ENCODE data around the gene RPL5. TPM values are rescaled to one million over a fixed set of nuclear protein-coding genes. Genes with fewer than 3 reads are reported as not detected.
A peak's percentile ranks its signal among the peaks of the same experiment; 100 is the strongest.

Gene RPL5
- total and polyA plus RNA-seq, 4 donors, result 962 to 1,797 (median 1,175) TPM

DNA sequence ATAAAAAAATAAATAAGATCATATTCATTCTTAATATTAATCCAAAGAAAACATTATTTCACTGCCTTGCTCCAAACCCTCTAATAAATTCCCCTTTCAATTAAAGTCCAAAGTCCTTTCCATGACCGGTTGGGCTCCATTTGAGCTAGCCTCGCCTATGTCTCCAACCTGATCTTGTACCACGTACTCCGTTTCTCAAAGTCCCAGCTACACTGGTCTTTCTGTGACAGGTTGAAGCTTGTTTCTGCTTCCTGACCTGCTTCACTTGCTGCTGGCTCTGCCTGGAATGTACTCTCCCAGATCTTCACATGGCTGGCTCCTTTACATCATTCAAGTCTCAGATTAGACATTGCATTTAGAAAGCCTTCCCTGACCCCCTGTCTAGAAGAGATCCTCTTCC lies 16.4 kb downstream of the RPL5 start:
- no peak for DNase-seq (ENCODE audit: low read depth in 4 of 6, low spot score in 6 of 6)
- H3K4me1 ChIP-seq (ENCODE audit: control insufficient read depth, insufficient read depth, low read length), result no peaks in the 10 kb centered on the region
- H3K9me3 ChIP-seq (ENCODE audit: control insufficient read depth, insufficient read depth, low read length), result no peaks in the 10 kb centered on the region
- H3K36me3 ChIP-seq (ENCODE audit: control insufficient read depth, insufficient read depth, low read length), result peaks cover 19% of the 10 kb centered on the region
- no peak overlapping the region for H3K27ac ChIP-seq (ENCODE audit: low read depth, low read length)
- H3K4me3 ChIP-seq (ENCODE audit: low read depth, low read length), result no peak overlapping the region
- no peaks in the 10 kb centered on the region for H3K27me3 ChIP-seq (ENCODE audit: control insufficient read depth, insufficient read depth, low read length)
- WGBS (ENCODE audit: insufficient coverage), result 87% methylated on average over 4 of the region's 4 CpGs

DNA sequence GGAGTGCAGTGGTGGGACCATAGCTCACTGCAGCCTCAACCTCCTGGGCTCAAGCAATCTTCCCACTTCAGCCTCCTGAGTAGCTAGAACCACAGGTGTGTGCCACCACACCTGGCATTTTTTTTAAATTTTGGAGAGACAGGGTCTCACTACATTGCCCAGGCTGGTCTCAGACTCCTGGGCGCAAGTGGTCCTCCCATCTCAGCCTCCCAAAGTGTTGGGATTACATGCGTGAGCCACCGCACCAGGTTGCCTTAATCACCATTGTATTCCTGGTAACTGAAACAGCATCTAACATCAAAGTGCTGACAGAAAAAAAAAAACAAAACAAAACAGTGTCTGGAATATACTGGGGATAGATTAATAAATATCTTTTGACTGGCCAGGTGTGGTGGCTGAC lies 18.2 kb downstream of the RPL5 start:
- 96% methylated on average over 3 of the region's 3 CpGs for WGBS (ENCODE audit: insufficient coverage)
- Histone ChIP-seq H3K4me3 (ENCODE audit: low read depth, low read length) (no peak overlapping the region), H3K36me3 (ENCODE audit: control insufficient read depth, insufficient read depth, low read length) (peaks cover 19% of the 10 kb centered on the region), H3K27me3 (ENCODE audit: control insufficient read depth, insufficient read depth, low read length) (no peaks in the 10 kb centered on the region), H3K4me1 (ENCODE audit: control insufficient read depth, insufficient read depth, low read length) (no peaks in the 10 kb centered on the region), H3K9me3 (ENCODE audit: control insufficient read depth, insufficient read depth, low read length) (no peaks in the 10 kb centered on the region), H3K27ac (ENCODE audit: low read depth, low read length) (no peak overlapping the region)
- no peak for DNase-seq (ENCODE audit: low read depth in 4 of 6, low spot score in 6 of 6)

DNA sequence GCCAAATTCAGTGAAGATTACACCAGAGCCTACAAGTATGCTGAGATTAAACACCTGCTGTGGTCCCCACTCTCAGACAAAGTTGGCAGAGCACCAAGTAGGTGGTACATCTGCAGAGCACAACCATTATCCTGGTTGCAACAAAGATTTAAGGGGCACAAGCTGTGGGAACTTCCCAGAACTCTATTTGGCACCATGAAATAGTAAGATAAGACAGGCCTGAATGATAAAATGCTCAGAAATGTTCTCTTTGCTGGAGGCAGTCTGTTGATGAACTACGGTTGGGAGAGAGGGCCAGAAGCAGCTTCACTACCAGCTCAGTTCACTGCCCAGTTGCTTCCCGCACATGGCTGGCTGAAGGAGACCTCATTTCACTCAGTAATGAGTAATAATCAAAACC lies 19.9 kb downstream of the RPL5 start:
- peaks cover 16% of the 10 kb centered on the region for H3K36me3 ChIP-seq (ENCODE audit: control insufficient read depth, insufficient read depth, low read length)
- H3K4me3 ChIP-seq (ENCODE audit: low read depth, low read length), result no peak overlapping the region
- WGBS (ENCODE audit: insufficient coverage), result no CpG with 5 or more reads among the region's 2 CpGs
- H3K27me3 ChIP-seq (ENCODE audit: control insufficient read depth, insufficient read depth, low read length), result no peaks in the 10 kb centered on the region
- H3K4me1 ChIP-seq (ENCODE audit: control insufficient read depth, insufficient read depth, low read length), result no peaks in the 10 kb centered on the region
- DNase-seq (ENCODE audit: low read depth in 4 of 6, low spot score in 6 of 6), result no peak
- no peak overlapping the region for H3K27ac ChIP-seq (ENCODE audit: low read depth, low read length)
- no peaks in the 10 kb centered on the region for H3K9me3 ChIP-seq (ENCODE audit: control insufficient read depth, insufficient read depth, low read length)

DNA sequence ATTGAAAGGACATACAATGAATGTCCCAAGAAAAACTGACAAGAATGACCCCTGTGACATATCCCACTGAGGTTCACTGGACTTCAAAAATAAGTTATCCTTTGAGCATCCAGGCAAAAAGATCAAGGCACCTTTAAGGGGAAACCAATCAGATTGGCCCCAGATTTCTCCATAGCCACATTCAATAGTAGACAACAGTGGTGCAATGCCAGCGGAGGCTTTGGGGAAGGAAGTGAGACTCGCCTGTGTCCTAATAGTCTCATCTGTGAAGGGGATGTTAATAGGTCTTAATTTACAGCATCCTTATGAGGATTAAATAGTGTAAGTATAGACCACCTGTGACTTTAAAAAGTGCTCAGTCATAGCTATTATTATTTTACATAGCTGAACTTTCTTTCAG lies 21.5 kb downstream of the RPL5 start:
- no peak for DNase-seq (ENCODE audit: low read depth in 4 of 6, low spot score in 6 of 6)
- Histone ChIP-seq H3K27me3 (ENCODE audit: control insufficient read depth, insufficient read depth, low read length) (no peaks in the 10 kb centered on the region), H3K27ac (ENCODE audit: low read depth, low read length) (no peak overlapping the region), H3K9me3 (ENCODE audit: control insufficient read depth, insufficient read depth, low read length) (no peaks in the 10 kb centered on the region), H3K36me3 (ENCODE audit: control insufficient read depth, insufficient read depth, low read length) (peaks cover 16% of the 10 kb centered on the region), H3K4me1 (ENCODE audit: control insufficient read depth, insufficient read depth, low read length) (no peaks in the 10 kb centered on the region), H3K4me3 (ENCODE audit: low read depth, low read length) (no peak overlapping the region)
- WGBS (ENCODE audit: insufficient coverage), result no CpG with 5 or more reads among the region's 2 CpGs

DNA sequence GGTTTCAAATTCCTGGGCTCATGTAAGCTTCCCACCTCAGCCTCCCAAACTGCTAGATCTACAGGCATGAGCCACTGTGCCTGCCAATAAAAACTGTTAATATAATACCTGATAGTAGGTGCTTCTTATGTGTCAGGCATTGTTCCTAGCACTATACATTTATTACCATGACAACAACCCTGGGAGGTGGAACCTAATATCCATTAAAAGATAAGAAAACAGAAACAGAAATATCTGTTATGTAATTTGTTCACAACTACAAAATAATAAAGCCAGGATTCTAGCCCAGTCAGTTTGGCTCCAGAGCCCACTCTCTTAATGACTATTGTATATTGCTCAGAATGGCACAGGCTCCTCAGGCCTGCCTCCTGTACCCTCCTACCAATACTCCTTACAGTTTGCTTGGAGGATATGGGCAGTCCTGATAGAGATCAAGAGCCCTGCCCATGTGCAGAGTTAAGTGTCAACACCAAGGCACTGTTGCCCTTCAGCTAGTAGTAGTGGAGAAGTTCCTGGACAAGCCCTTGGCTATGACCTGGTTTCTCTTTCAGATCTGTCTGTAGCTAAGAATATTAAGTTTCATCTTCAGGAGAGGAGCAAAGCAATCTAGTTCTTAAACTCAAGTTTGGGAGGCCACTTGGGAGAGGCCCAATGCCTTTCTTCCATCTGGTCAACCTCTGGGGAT lies 22.4 kb downstream of the RPL5 start:
- no peak overlapping the region for H3K27ac ChIP-seq (ENCODE audit: low read depth, low read length)
- H3K36me3 ChIP-seq (ENCODE audit: control insufficient read depth, insufficient read depth, low read length), result peaks cover 16% of the 10 kb centered on the region
- H3K4me1 ChIP-seq (ENCODE audit: control insufficient read depth, insufficient read depth, low read length), result no peaks in the 10 kb centered on the region
- DNase-seq (ENCODE audit: low read depth in 4 of 6, low spot score in 6 of 6), result no peak
- no peaks in the 10 kb centered on the region for H3K27me3 ChIP-seq (ENCODE audit: control insufficient read depth, insufficient read depth, low read length)
- H3K9me3 ChIP-seq (ENCODE audit: control insufficient read depth, insufficient read depth, low read length), result no peaks in the 10 kb centered on the region
- no peak overlapping the region for H3K4me3 ChIP-seq (ENCODE audit: low read depth, low read length)

DNA sequence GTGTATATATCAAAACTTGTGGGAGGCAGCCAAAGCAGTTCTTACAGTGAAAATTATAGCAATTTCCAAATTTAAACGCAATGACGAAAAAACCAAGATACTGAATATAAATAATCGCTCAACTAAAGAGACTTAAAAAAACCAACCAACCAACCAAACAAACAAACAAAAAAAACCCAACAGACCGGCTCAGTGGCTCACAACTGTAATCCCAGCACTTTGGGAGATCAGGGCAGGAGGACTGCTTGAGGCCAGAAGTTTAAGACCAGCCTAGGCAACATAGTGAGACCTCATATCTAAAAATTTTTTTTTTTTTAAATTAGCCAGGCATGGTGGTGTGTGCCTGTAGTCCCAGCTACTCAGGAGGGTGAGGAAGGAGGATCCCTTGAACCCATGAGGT lies 23.4 kb downstream of the RPL5 start:
- H3K27ac ChIP-seq (ENCODE audit: low read depth, low read length), result no peak overlapping the region
- no peaks in the 10 kb centered on the region for H3K27me3 ChIP-seq (ENCODE audit: control insufficient read depth, insufficient read depth, low read length)
- no peak overlapping the region for H3K4me3 ChIP-seq (ENCODE audit: low read depth, low read length)
- H3K9me3 ChIP-seq (ENCODE audit: control insufficient read depth, insufficient read depth, low read length), result no peaks in the 10 kb centered on the region
- peaks cover 6% of the 10 kb centered on the region for H3K36me3 ChIP-seq (ENCODE audit: control insufficient read depth, insufficient read depth, low read length)
- no peaks in the 10 kb centered on the region for H3K4me1 ChIP-seq (ENCODE audit: control insufficient read depth, insufficient read depth, low read length)
- WGBS (ENCODE audit: insufficient coverage), result 100% methylated on average over 1 of the region's 4 CpGs
- no peak for DNase-seq (ENCODE audit: low read depth in 4 of 6, low spot score in 6 of 6)

DNA sequence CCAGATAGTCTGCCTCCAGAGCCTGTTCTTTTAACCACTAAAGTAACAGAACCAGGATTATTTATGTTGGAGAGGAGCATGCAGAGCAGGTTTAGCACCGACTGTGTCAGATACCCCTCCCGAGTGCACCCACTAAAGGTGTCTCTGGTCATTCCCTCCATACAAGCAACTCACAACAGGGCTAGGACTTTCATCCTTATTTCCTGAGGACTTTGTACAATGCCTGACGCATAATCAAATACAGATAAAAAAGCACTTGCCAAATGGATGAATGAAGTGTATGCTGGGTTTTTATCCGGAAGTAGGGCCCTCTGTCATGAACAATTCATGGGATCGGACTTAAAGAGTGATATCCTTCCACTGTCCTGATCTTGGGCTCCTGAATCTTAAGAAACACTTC lies 26.0 kb downstream of the RPL5 start:
- Histone ChIP-seq H3K27me3 (ENCODE audit: control insufficient read depth, insufficient read depth, low read length) (no peaks in the 10 kb centered on the region), H3K4me1 (ENCODE audit: control insufficient read depth, insufficient read depth, low read length) (no peaks in the 10 kb centered on the region), H3K36me3 (ENCODE audit: control insufficient read depth, insufficient read depth, low read length) (no peaks in the 10 kb centered on the region), H3K4me3 (ENCODE audit: low read depth, low read length) (no peak overlapping the region), H3K27ac (ENCODE audit: low read depth, low read length) (no peak overlapping the region), H3K9me3 (ENCODE audit: control insufficient read depth, insufficient read depth, low read length) (no peaks in the 10 kb centered on the region)
- DNase-seq (ENCODE audit: low read depth in 4 of 6, low spot score in 6 of 6), result no peak
- WGBS (ENCODE audit: insufficient coverage), result no CpG with 5 or more reads among the region's 5 CpGs

DNA sequence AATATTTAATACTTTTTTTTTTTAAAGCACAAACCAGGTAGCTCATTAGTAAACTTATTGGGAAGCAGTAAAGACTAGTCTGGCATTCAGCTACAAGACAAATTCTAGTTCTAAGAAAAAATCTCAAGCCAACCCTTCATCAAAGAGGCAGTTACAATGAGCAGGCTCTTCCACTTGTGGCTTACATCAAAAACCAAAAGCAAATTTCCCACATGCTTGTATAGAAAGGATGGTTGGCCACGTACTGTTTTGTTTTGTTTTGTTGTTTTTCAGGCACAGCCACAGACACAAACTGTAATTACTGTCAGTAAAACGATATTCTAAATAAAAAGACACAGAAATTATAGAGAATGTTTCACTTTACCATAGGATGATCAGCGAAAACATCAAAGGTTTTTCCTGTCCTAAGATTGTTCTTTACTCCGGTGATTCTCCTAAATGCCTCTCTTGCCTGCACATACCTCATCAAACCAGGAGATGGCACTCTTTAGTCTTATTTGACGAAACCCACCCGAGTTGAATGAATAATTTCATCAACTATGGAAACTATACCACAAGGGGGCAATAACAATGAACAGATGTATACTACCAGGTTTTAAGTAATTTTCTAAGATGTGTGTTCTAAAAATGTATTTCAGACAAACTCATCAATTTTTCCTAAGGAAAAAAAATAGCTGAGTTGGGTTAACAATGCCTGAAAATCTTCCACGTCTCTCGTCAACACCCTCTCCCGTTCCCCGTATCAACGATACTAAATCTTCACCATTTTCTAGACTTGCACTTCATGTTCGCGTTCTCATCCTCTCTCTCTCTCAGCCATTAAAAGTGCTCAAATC lies 26.9 kb downstream of the RPL5 start:
- DNase-seq (ENCODE audit: low read depth in 4 of 6, low spot score in 6 of 6), result peak; percentile 64 to 96 (median 78)
- no peaks in the 10 kb centered on the region for H3K27me3 ChIP-seq (ENCODE audit: control insufficient read depth, insufficient read depth, low read length)
- H3K4me3 ChIP-seq (ENCODE audit: low read depth, low read length), result peak overlapping the region; percentile 28
- WGBS (ENCODE audit: insufficient coverage), result 32% methylated on average over 5 of the region's 13 CpGs
- H3K27ac ChIP-seq (ENCODE audit: low read depth, low read length), result no peak overlapping the region
- no peaks in the 10 kb centered on the region for H3K36me3 ChIP-seq (ENCODE audit: control insufficient read depth, insufficient read depth, low read length)
- H3K4me1 ChIP-seq (ENCODE audit: control insufficient read depth, insufficient read depth, low read length), result no peaks in the 10 kb centered on the region
- H3K9me3 ChIP-seq (ENCODE audit: control insufficient read depth, insufficient read depth, low read length), result no peaks in the 10 kb centered on the region

DNA sequence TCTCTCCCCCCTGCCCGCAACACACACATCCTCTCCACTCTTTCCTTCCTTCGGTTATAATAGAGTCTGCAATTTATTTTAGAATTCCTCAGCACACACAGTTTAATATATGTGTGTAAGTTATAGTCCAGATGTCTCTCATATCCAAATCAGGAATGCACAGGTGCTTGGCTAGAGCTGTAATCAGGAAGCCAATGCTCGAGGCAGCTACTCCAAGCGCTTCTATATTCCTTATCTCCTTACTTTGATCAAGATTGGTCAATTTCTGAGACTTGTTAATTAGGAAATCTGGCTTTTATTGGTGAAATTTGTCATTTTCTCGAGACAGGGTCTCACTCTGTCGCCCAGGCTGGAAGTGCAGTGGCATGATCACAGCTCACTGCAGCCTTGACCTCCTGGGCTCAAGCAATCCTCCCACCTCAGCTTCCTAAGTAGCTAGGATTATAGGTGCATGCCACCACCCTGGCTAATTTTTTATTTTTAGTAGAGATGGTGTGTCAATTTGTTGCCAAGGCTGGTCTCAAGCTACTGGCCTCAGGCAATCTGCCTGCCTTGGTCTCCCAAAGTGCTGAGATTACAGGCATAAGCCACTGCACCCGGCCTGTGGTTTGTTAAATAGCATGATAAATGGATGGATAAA lies 27.7 kb downstream of the RPL5 start:
- peak overlapping the region; percentile 28 for H3K4me3 ChIP-seq (ENCODE audit: low read depth, low read length)
- H3K27ac ChIP-seq (ENCODE audit: low read depth, low read length), result no peak overlapping the region
- no peaks in the 10 kb centered on the region for H3K4me1 ChIP-seq (ENCODE audit: control insufficient read depth, insufficient read depth, low read length)
- no peaks in the 10 kb centered on the region for H3K36me3 ChIP-seq (ENCODE audit: control insufficient read depth, insufficient read depth, low read length)
- no peaks in the 10 kb centered on the region for H3K27me3 ChIP-seq (ENCODE audit: control insufficient read depth, insufficient read depth, low read length)
- DNase-seq (ENCODE audit: low read depth in 4 of 6, low spot score in 6 of 6), result no peak
- WGBS (ENCODE audit: insufficient coverage), result 89% methylated on average over 3 of the region's 7 CpGs
- no peaks in the 10 kb centered on the region for H3K9me3 ChIP-seq (ENCODE audit: control insufficient read depth, insufficient read depth, low read length)
